ENCODE measurements around the gene CCDC33.

CCDC33 gene

GRCh38 chr15:74334127-74334526 lies 98.0 kb downstream of the CCDC33 start:
- 94% methylated on average over 1 of the region's 1 CpG for WGBS
- Histone ChIP-seq H3K36me3 (ENCODE audit: insufficient read depth, low read length) (no peaks in the 10 kb centered on the region), H3K4me3 (ENCODE audit: low read length) (no peak overlapping the region), H3K27ac (ENCODE audit: low read depth, low read length) (no peak overlapping the region), H3K27me3 (ENCODE audit: insufficient read depth, low read length) (no peaks in the 10 kb centered on the region), H3K9me3 (ENCODE audit: insufficient read depth, low read depth, low read length) (no peaks in the 10 kb centered on the region), H3K9ac (ENCODE audit: low read depth, low read length) (no peak overlapping the region), H3K4me1 (ENCODE audit: insufficient read depth, low read length) (no peaks in the 10 kb centered on the region)

- Histone ChIP-seq H3K27ac (ENCODE audit: low read depth, low read length) (no peak overlapping the region), H3K9ac (ENCODE audit: low read depth, low read length) (no peak overlapping the region), H3K36me3 (ENCODE audit: insufficient read depth, low read length) (no peaks in the 10 kb centered on the region), H3K9me3 (ENCODE audit: insufficient read depth, low read depth, low read length) (no peaks in the 10 kb centered on the region), H3K27me3 (ENCODE audit: insufficient read depth, low read length) (no peaks in the 10 kb centered on the region), H3K4me1 (ENCODE audit: insufficient read depth, low read length) (no peaks in the 10 kb centered on the region), H3K4me3 (ENCODE audit: low read length) (no peak overlapping the region)
- 92% methylated on average over 8 of the region's 8 CpGs for WGBS
These were observed 99.3 kb downstream of the CCDC33 start for GRCh38 chr15:74335396-74335795.

GRCh38 chr15:74336061-74337005 lies 100.2 kb downstream of the CCDC33 start:
- no peaks in the 10 kb centered on the region for H3K9me3 ChIP-seq (ENCODE audit: insufficient read depth, low read depth, low read length)
- 93% methylated on average over 9 of the region's 9 CpGs for WGBS
- no peaks in the 10 kb centered on the region for H3K36me3 ChIP-seq (ENCODE audit: insufficient read depth, low read length)
- H3K9ac ChIP-seq (ENCODE audit: low read depth, low read length): no peak overlapping the region
- no peak overlapping the region for H3K4me3 ChIP-seq (ENCODE audit: low read length)
- H3K4me1 ChIP-seq (ENCODE audit: insufficient read depth, low read length): no peaks in the 10 kb centered on the region
- no peaks in the 10 kb centered on the region for H3K27me3 ChIP-seq (ENCODE audit: insufficient read depth, low read length)
- no peak overlapping the region for H3K27ac ChIP-seq (ENCODE audit: low read depth, low read length)

- no peaks in the 10 kb centered on the region for H3K36me3 ChIP-seq (ENCODE audit: insufficient read depth, low read length)
These were observed 101.0 kb downstream of the CCDC33 start for GRCh38 chr15:74337146-74337545.

GRCh38 chr15:74337607-74338211 lies 101.6 kb downstream of the CCDC33 start:
- Histone ChIP-seq H3K36me3 (ENCODE audit: insufficient read depth, low read length) (no peaks in the 10 kb centered on the region), H3K27ac (ENCODE audit: low read depth, low read length) (no peak overlapping the region), H3K4me1 (ENCODE audit: insufficient read depth, low read length) (no peaks in the 10 kb centered on the region), H3K9me3 (ENCODE audit: insufficient read depth, low read depth, low read length) (no peaks in the 10 kb centered on the region), H3K27me3 (ENCODE audit: insufficient read depth, low read length) (no peaks in the 10 kb centered on the region), H3K4me3 (ENCODE audit: low read length) (no peak overlapping the region), H3K9ac (ENCODE audit: low read depth, low read length) (no peak overlapping the region)
- 91% methylated on average over 4 of the region's 4 CpGs for WGBS

More at GRCh38 chr15:74337146-74337545, 101.0 kb downstream of the CCDC33 start:
- Histone ChIP-seq H3K4me1 (ENCODE audit: insufficient read depth, low read length) (no peaks in the 10 kb centered on the region), H3K27me3 (ENCODE audit: insufficient read depth, low read length) (no peaks in the 10 kb centered on the region), H3K27ac (ENCODE audit: low read depth, low read length) (no peak overlapping the region), H3K9me3 (ENCODE audit: insufficient read depth, low read depth, low read length) (no peaks in the 10 kb centered on the region), H3K4me3 (ENCODE audit: low read length) (no peak overlapping the region), H3K9ac (ENCODE audit: low read depth, low read length) (no peak overlapping the region)
- 93% methylated on average over 5 of the region's 5 CpGs for WGBS

- Histone ChIP-seq H3K36me3 (ENCODE audit: insufficient read depth, low read length) (no peaks in the 10 kb centered on the region), H3K27ac (ENCODE audit: low read depth, low read length) (no peak overlapping the region), H3K9ac (ENCODE audit: low read depth, low read length) (no peak overlapping the region), H3K4me3 (ENCODE audit: low read length) (no peak overlapping the region), H3K4me1 (ENCODE audit: insufficient read depth, low read length) (no peaks in the 10 kb centered on the region), H3K27me3 (ENCODE audit: insufficient read depth, low read length) (no peaks in the 10 kb centered on the region), H3K9me3 (ENCODE audit: insufficient read depth, low read depth, low read length) (no peaks in the 10 kb centered on the region)
- WGBS: 95% methylated on average over 5 of the region's 5 CpGs
These were observed 102.5 kb downstream of the CCDC33 start for GRCh38 chr15:74338676-74339075.

GRCh38 chr15:74339371-74339770 lies 103.2 kb downstream of the CCDC33 start:
- Histone ChIP-seq H3K36me3 (ENCODE audit: insufficient read depth, low read length) (no peaks in the 10 kb centered on the region), H3K4me3 (ENCODE audit: low read length) (no peak overlapping the region), H3K9me3 (ENCODE audit: insufficient read depth, low read depth, low read length) (no peaks in the 10 kb centered on the region), H3K27ac (ENCODE audit: low read depth, low read length) (no peak overlapping the region), H3K4me1 (ENCODE audit: insufficient read depth, low read length) (no peaks in the 10 kb centered on the region), H3K9ac (ENCODE audit: low read depth, low read length) (no peak overlapping the region), H3K27me3 (ENCODE audit: insufficient read depth, low read length) (no peaks in the 10 kb centered on the region)
- WGBS: 96% methylated on average over 9 of the region's 9 CpGs

GRCh38 chr15:74340150-74340549 lies 104.0 kb downstream of the CCDC33 start:
- 74% methylated on average over 4 of the region's 4 CpGs for WGBS
- peaks cover under 1% of the 10 kb centered on the region; the same call in 1 of the 2 replicates for H3K4me1 ChIP-seq (ENCODE audit: insufficient read depth, low read length)
- H3K9ac ChIP-seq (ENCODE audit: low read depth, low read length): no peak overlapping the region

GRCh38 chr15:74343127-74343796 lies 107.1 kb downstream of the CCDC33 start:
- 93% methylated on average over 14 of the region's 14 CpGs for WGBS
- H3K9ac ChIP-seq (ENCODE audit: low read depth, low read length): no peak overlapping the region

More at GRCh38 chr15:74340150-74340549, 104.0 kb downstream of the CCDC33 start:
- Histone ChIP-seq H3K27me3 (ENCODE audit: insufficient read depth, low read length) (no peaks in the 10 kb centered on the region), H3K4me3 (ENCODE audit: low read length) (no peak overlapping the region), H3K27ac (ENCODE audit: low read depth, low read length) (no peak overlapping the region), H3K9me3 (ENCODE audit: insufficient read depth, low read depth, low read length) (no peaks in the 10 kb centered on the region), H3K36me3 (ENCODE audit: insufficient read depth, low read length) (no peaks in the 10 kb centered on the region)

GRCh38 chr15:74343797-74344127 lies 107.6 kb downstream of the CCDC33 start:
- Histone ChIP-seq H3K27me3 (ENCODE audit: insufficient read depth, low read length) (no peaks in the 10 kb centered on the region), H3K27ac (ENCODE audit: low read depth, low read length) (no peak overlapping the region), H3K9ac (ENCODE audit: low read depth, low read length) (no peak overlapping the region), H3K4me1 (ENCODE audit: insufficient read depth, low read length) (peaks cover 5% of the 10 kb centered on the region; the same call in 1 of the 2 replicates), H3K9me3 (ENCODE audit: insufficient read depth, low read depth, low read length) (no peaks in the 10 kb centered on the region), H3K36me3 (ENCODE audit: insufficient read depth, low read length) (no peaks in the 10 kb centered on the region), H3K4me3 (ENCODE audit: low read length) (no peak overlapping the region)
- 91% methylated on average over 8 of the region's 8 CpGs for WGBS

More at GRCh38 chr15:74343127-74343796, 107.1 kb downstream of the CCDC33 start:
- peaks cover 5% of the 10 kb centered on the region; the same call in 1 of the 2 replicates for H3K4me1 ChIP-seq (ENCODE audit: insufficient read depth, low read length)
- H3K27me3 ChIP-seq (ENCODE audit: insufficient read depth, low read length): no peaks in the 10 kb centered on the region
- H3K4me3 ChIP-seq (ENCODE audit: low read length): no peak overlapping the region
- H3K9me3 ChIP-seq (ENCODE audit: insufficient read depth, low read depth, low read length): no peaks in the 10 kb centered on the region
- no peak overlapping the region for H3K27ac ChIP-seq (ENCODE audit: low read depth, low read length)
- H3K36me3 ChIP-seq (ENCODE audit: insufficient read depth, low read length): no peaks in the 10 kb centered on the region

- H3K27me3 ChIP-seq (ENCODE audit: insufficient read depth, low read length): no peaks in the 10 kb centered on the region
- no peaks in the 10 kb centered on the region for H3K9me3 ChIP-seq (ENCODE audit: insufficient read depth, low read depth, low read length)
- peaks cover 5% of the 10 kb centered on the region; the same call in 1 of the 2 replicates for H3K4me1 ChIP-seq (ENCODE audit: insufficient read depth, low read length)
- H3K36me3 ChIP-seq (ENCODE audit: insufficient read depth, low read length): no peaks in the 10 kb centered on the region
- H3K4me3 ChIP-seq (ENCODE audit: low read length): no peak overlapping the region
- H3K27ac ChIP-seq (ENCODE audit: low read depth, low read length): no peak overlapping the region
- H3K9ac ChIP-seq (ENCODE audit: low read depth, low read length): 0 out of 2 replicates have a peak overlapping the region, but pooled peaks have one; percentile 17
- WGBS: 94% methylated on average over 10 of the region's 10 CpGs
These were observed 108.9 kb downstream of the CCDC33 start for GRCh38 chr15:74345051-74345450.
